ENCODE measurements around the gene EEF2KMT. TPM values are rescaled to one million over a fixed set of nuclear protein-coding genes. Genes with fewer than 3 reads are reported as not detected.
"Not testable (repeated sequence)": the region's sequence is repeated elsewhere in the genome, so short reads cannot be mapped to it uniquely, and the experiment has no call there.

The EEF2KMT gene
- total RNA-seq, 1 donor from 2014 or later: 9.5 TPM

- Histone ChIP-seq H3K9me3 (no peaks in the 10 kb centered on the region), H3K4me1 (no peaks in the 10 kb centered on the region), H3K27me3 (ENCODE audit: low read depth) (no peaks in the 10 kb centered on the region), H3K4me3 (no peak overlapping the region), H3K27ac (no peak overlapping the region), H3K36me3 (no peaks in the 10 kb centered on the region)
- peak; percentile 47 for DNase-seq
- intact Hi-C loops (cut with DNase I): no loop called here
- no peak for ATAC-seq
- TF ChIP-seq CTCF (IDR thresholded peaks at IDR 0.05): no peak
Observed at GRCh38 chr16:5108505-5109158, 11.0 kb upstream of the EEF2KMT start.

- H3K27ac ChIP-seq; H3K27me3 ChIP-seq (ENCODE audit: low read depth); ATAC-seq; H3K4me3 ChIP-seq; H3K4me1 ChIP-seq; DNase-seq; H3K9me3 ChIP-seq; intact Hi-C loops (cut with DNase I); H3K36me3 ChIP-seq: not testable (repeated sequence)
Observed at GRCh38 chr16:5105039-5105438, 7.4 kb upstream of the EEF2KMT start.

- DNase-seq; H3K27ac ChIP-seq; H3K36me3 ChIP-seq; intact Hi-C loops (cut with DNase I); H3K4me3 ChIP-seq; H3K27me3 ChIP-seq (ENCODE audit: low read depth); ATAC-seq; H3K9me3 ChIP-seq; H3K4me1 ChIP-seq: not testable (repeated sequence)
Observed at GRCh38 chr16:5103296-5104032, 5.9 kb upstream of the EEF2KMT start.

GRCh38 chr16:5099174-5099573 is 1.6 kb upstream of the EEF2KMT start:
- peak overlapping the region; percentile 73 for H3K27ac ChIP-seq
- DNase-seq; H3K4me1 ChIP-seq; H3K36me3 ChIP-seq; H3K9me3 ChIP-seq; intact Hi-C loops (cut with DNase I); ATAC-seq; H3K27me3 ChIP-seq (ENCODE audit: low read depth): not testable (repeated sequence)
- peak overlapping the region; percentile 76 for H3K4me3 ChIP-seq

GRCh38 chr16:5098221-5099159 is 895 bp upstream of the EEF2KMT start:
- H3K9me3 ChIP-seq; ATAC-seq; intact Hi-C loops (cut with DNase I); H3K36me3 ChIP-seq; H3K27me3 ChIP-seq (ENCODE audit: low read depth); H3K4me1 ChIP-seq: not testable (repeated sequence)
- Histone ChIP-seq H3K27ac (peak overlapping the region; percentile 73), H3K4me3 (peak overlapping the region; percentile 76)
- peak; percentile 87 for DNase-seq

GRCh38 chr16:5097061-5097469 is 530 bp downstream of the EEF2KMT start:
- H3K27me3 ChIP-seq (ENCODE audit: low read depth); DNase-seq; H3K4me1 ChIP-seq; ATAC-seq; H3K36me3 ChIP-seq; H3K9me3 ChIP-seq; intact Hi-C loops (cut with DNase I): not testable (repeated sequence)
- Histone ChIP-seq H3K4me3 (peak overlapping the region; percentile 76), H3K27ac (peak overlapping the region; percentile 77)

GRCh38 chr16:5096437-5097060 is 1.0 kb downstream of the EEF2KMT start:
- H3K27me3 ChIP-seq (ENCODE audit: low read depth); intact Hi-C loops (cut with DNase I): not testable (repeated sequence)
- peak overlapping the region; percentile 76 for H3K4me3 ChIP-seq

GRCh38 chr16:5095145-5095830 is 2.3 kb downstream of the EEF2KMT start:
- H3K9me3 ChIP-seq; H3K27ac ChIP-seq; H3K4me1 ChIP-seq; ATAC-seq; intact Hi-C loops (cut with DNase I); H3K27me3 ChIP-seq (ENCODE audit: low read depth); DNase-seq; H3K4me3 ChIP-seq; H3K36me3 ChIP-seq: not testable (repeated sequence)

More at GRCh38 chr16:5096437-5097060, 1.0 kb downstream of the EEF2KMT start:
- not testable (repeated sequence) for H3K27ac ChIP-seq, H3K36me3 ChIP-seq, H3K9me3 ChIP-seq, H3K4me1 ChIP-seq, DNase-seq, ATAC-seq

GRCh38 chr16:5093746-5094145 is 3.8 kb downstream of the EEF2KMT start:
- DNase-seq; intact Hi-C loops (cut with DNase I); H3K9me3 ChIP-seq: not testable (repeated sequence)

GRCh38 chr16:5093081-5093480 is 4.5 kb downstream of the EEF2KMT start:
- H3K4me1 ChIP-seq; ATAC-seq; DNase-seq; H3K4me3 ChIP-seq; H3K27ac ChIP-seq; intact Hi-C loops (cut with DNase I); H3K27me3 ChIP-seq (ENCODE audit: low read depth); H3K9me3 ChIP-seq: not testable (repeated sequence)
- peaks cover 20% of the 10 kb centered on the region for H3K36me3 ChIP-seq

More at GRCh38 chr16:5093746-5094145, 3.8 kb downstream of the EEF2KMT start:
- H3K4me3 ChIP-seq; H3K27me3 ChIP-seq (ENCODE audit: low read depth); H3K27ac ChIP-seq; H3K4me1 ChIP-seq; ATAC-seq: not testable (repeated sequence)
- H3K36me3 ChIP-seq: peaks cover 16% of the 10 kb centered on the region

GRCh38 chr16:5090592-5090991 is 7.0 kb downstream of the EEF2KMT start:
- H3K27me3 ChIP-seq (ENCODE audit: low read depth); H3K27ac ChIP-seq; H3K4me1 ChIP-seq; H3K9me3 ChIP-seq; ATAC-seq; intact Hi-C loops (cut with DNase I); DNase-seq; H3K4me3 ChIP-seq: not testable (repeated sequence)
- peaks cover 29% of the 10 kb centered on the region for H3K36me3 ChIP-seq
